HCT116 (cell line): Measurements from ENCODE around the gene SUDS3. TPM values are rescaled to one million over a fixed set of nuclear protein-coding genes. Genes with fewer than 3 reads are reported as not detected.

Experiments
- ATAC-seq: fragments of 200-7000 bp; cut with Tn5 transposase; 2 replicates; pipeline ENCODE4 v1.9.1; 2020; ENCODE audit warnings: mild to moderate bottlenecking, moderate library complexity
- BruUV-seq: library from RNA; stranded (reverse); fragments of 400-500 nt; replicated peaks from 2 replicates; lab custom pipeline; 2021; lab: Mats Ljungman, UMichigan
- CTCF ChIA-PET: fragments of 300-600 bp; sonication (Branson Sonifier 250); formaldehyde crosslinking; loops from one replicate; lab custom pipeline; 2021; ENCODE audit warnings: antibody characterized with exemption; lab: Charles Lee
- POLR2A ChIA-PET: fragments of 300-600, 350-600 bp; sonication (Branson Sonifier 250); formaldehyde crosslinking; loops from one replicate; lab custom pipeline; 2021; ENCODE audit warnings: antibody characterized with exemption; lab: Charles Lee
- RAD21 ChIA-PET, 2 experiments: fragments of 300-600 bp; sonication (Branson Sonifier 250); formaldehyde crosslinking; loops; one replicate each; lab custom pipeline; 2023; ENCODE audit warnings: low total read pairs in 2 of 2; ENCODE audit not compliant: uncharacterized antibody in 2 of 2, unreplicated experiment in 2 of 2, low non-redundant PET in 1 of 2; lab: Charles Lee
- DNase-seq: peaks from one replicate; pipeline ENCODE4 v3.0.0-alpha.2; 2010; ENCODE audit warnings: low read depth, low spot score
- H2AFZ ChIP-seq: fragments of 200-600 bp; shearing (Covaris generic), sonication (generic); 2 replicates; pipeline ENCODE4 v1.6.1; 2017; ENCODE audit warnings: low read depth, mixed run types, mixed read lengths, antibody characterized with exemption, low read length; ENCODE audit not compliant: poor library complexity, severe bottlenecking
- H3K27ac ChIP-seq: 2 replicates; pipeline ENCODE4 v1.5.1; 2012; ENCODE audit warnings: low read depth, low read length
- H3K27me3 ChIP-seq: fragments of 200-600 bp; sonication (generic); 2 replicates; pipeline ENCODE4 v1.6.1; 2016; ENCODE audit warnings: mixed run types, low read length, mixed read lengths; ENCODE audit not compliant: insufficient read depth
- H3K36me3 ChIP-seq, 2 experiments: fragments of 200-500 bp in 1 of 2; fragments of 200-600 bp in 1 of 2; sonication (Bioruptor generic) in 1 of 2; sonication (generic) in 1 of 2; 2 replicates each; pipeline versions ENCODE4 v1.5.1 to v1.6.1; 2014 to 2016; ENCODE audit warnings: low read length in 2 of 2, inconsistent platforms in 1 of 2, mixed read lengths in 1 of 2, mixed run types in 1 of 2; ENCODE audit not compliant: insufficient read depth in 2 of 2, control insufficient read depth in 1 of 2
- H3K4me1 ChIP-seq, 2 experiments: fragments of 200-600 bp in 1 of 2; sonication (generic) in 1 of 2; 2 replicates each; pipeline versions ENCODE4 v1.5.1 to v1.6.1; 2012 to 2017; ENCODE audit warnings: low read length in 2 of 2, inconsistent platforms in 1 of 2, mild to moderate bottlenecking in 1 of 2, mixed read lengths in 1 of 2, mixed run types in 1 of 2, moderate library complexity in 1 of 2; ENCODE audit not compliant: insufficient read depth in 2 of 2, control insufficient read depth in 1 of 2
- H3K4me2 ChIP-seq: fragments of 200-600 bp; sonication (generic); 2 replicates; pipeline ENCODE4 v1.6.1; 2017; ENCODE audit warnings: mixed run types, low read length, mixed read lengths
- H3K4me3 ChIP-seq, 2 experiments: fragments of 200-600 bp in 1 of 2; sonication (generic) in 1 of 2; replicated peaks in 1 of 2; 2 replicates each; pipeline ENCODE4 v1.5.1; 2011 to 2016; ENCODE audit warnings: low read length in 2 of 2, control low read depth in 1 of 2, low read depth in 1 of 2, mild to moderate bottlenecking in 1 of 2, mixed read lengths in 1 of 2, mixed run types in 1 of 2
- H3K79me2 ChIP-seq: fragments of 200-600 bp; sonication (generic); 2 replicates; pipeline ENCODE4 v1.6.1; 2017; ENCODE audit warnings: mild to moderate bottlenecking, mixed run types, low read length, moderate library complexity, mixed read lengths; ENCODE audit not compliant: insufficient read depth
- H3K9ac ChIP-seq: fragments of 200-600 bp; sonication (generic); 2 replicates; pipeline ENCODE4 v1.6.1; 2016; ENCODE audit warnings: low read length, mixed read lengths
- H3K9me2 ChIP-seq: fragments of 200-600 bp; sonication (generic), shearing (Covaris generic); 2 replicates; pipeline ENCODE4 v1.6.1; 2017; ENCODE audit warnings: mixed run types, mild to moderate bottlenecking, moderate library complexity; ENCODE audit not compliant: insufficient read depth
- H3K9me3 ChIP-seq, 2 experiments: fragments of 200-500 bp in 1 of 2; fragments of 200-600 bp in 1 of 2; sonication (Bioruptor generic) in 1 of 2; sonication (generic) in 1 of 2; 2 replicates each; pipeline ENCODE4 v1.6.1; 2014 to 2017; ENCODE audit warnings: low read length in 2 of 2, mixed read lengths in 2 of 2, inconsistent platforms in 1 of 2, low read depth in 1 of 2, mild to moderate bottlenecking in 1 of 2, mixed run types in 1 of 2, moderate library complexity in 1 of 2; ENCODE audit not compliant: control insufficient read depth in 1 of 2, insufficient read depth in 1 of 2
- H4K20me1 ChIP-seq: fragments of 200-600 bp; sonication (generic), shearing (Covaris generic); 2 replicates; pipeline ENCODE4 v1.6.1; 2017; ENCODE audit warnings: mixed run types, mild to moderate bottlenecking, moderate library complexity; ENCODE audit not compliant: insufficient read depth
- CBX3 ChIP-seq: IDR thresholded peaks from 2 replicates; pipeline ENCODE4 v1.6.1; 2012; ENCODE audit warnings: low read depth
- CEBPB ChIP-seq: IDR thresholded peaks from 2 replicates; pipeline ENCODE4 v1.6.1; 2012; ENCODE audit warnings: low read depth
- EGR1 ChIP-seq: IDR thresholded peaks from 2 replicates; pipeline ENCODE4 v1.6.1; 2012; ENCODE audit warnings: low read depth
- EZH2 ChIP-seq: fragments of 200-600 bp; sonication (generic); IDR thresholded peaks from 2 replicates; pipeline ENCODE4 v1.6.1; 2017; ENCODE audit warnings: antibody characterized with exemption, mixed run types
- EZH2phosphoT487 ChIP-seq: fragments of 200-600 bp; IDR thresholded peaks from 2 replicates; pipeline ENCODE4 v1.6.1; 2018; ENCODE audit warnings: antibody characterized with exemption, borderline replicate concordance
- FOSL1 ChIP-seq: IDR thresholded peaks from 2 replicates; pipeline ENCODE4 v1.6.1; 2012; ENCODE audit warnings: low read depth
- POLR2A ChIP-seq: IDR thresholded peaks from 2 replicates; pipeline ENCODE4 v1.7.0; 2011; ENCODE audit warnings: borderline replicate concordance; ENCODE audit not compliant: insufficient read depth, insufficient read length; ENCODE audit errors: extremely low read depth
- POLR2AphosphoS5 ChIP-seq: IDR thresholded peaks from 2 replicates; pipeline ENCODE4 v1.6.1; 2011; ENCODE audit warnings: mild to moderate bottlenecking, low read depth, low read length, moderate library complexity
- RAD21 ChIP-seq: IDR thresholded peaks from 2 replicates; pipeline ENCODE4 v1.6.1; 2012; ENCODE audit warnings: low read depth, mild to moderate bottlenecking
- SIN3A ChIP-seq: IDR thresholded peaks from 2 replicates; pipeline ENCODE4 v1.6.1; 2012; ENCODE audit warnings: low read depth
- SP1 ChIP-seq: IDR thresholded peaks from 2 replicates; pipeline ENCODE4 v1.6.1; 2012; ENCODE audit warnings: low read depth
- SRF ChIP-seq: IDR thresholded peaks from 2 replicates; pipeline ENCODE4 v1.6.1; 2012; ENCODE audit warnings: low read depth
- TCF7L2 ChIP-seq: IDR thresholded peaks from 2 replicates; pipeline ENCODE4 v1.7.0; 2011; ENCODE audit warnings: borderline replicate concordance, inconsistent platforms; ENCODE audit not compliant: insufficient read depth, insufficient read length; ENCODE audit errors: extremely low read depth
- YY1 ChIP-seq: IDR thresholded peaks from 2 replicates; pipeline ENCODE4 v1.6.1; 2011; ENCODE audit warnings: low read length, low read depth, moderate library complexity, mild to moderate bottlenecking; ENCODE audit not compliant: insufficient replicate concordance; ENCODE audit errors: extremely low read depth
- ZFX ChIP-seq: fragments of 450-650 bp; IDR thresholded peaks from 2 replicates; pipeline ENCODE4 v1.6.1; 2017
- intact Hi-C: fragments of 100-400 bp; cut with micrococcal nuclease; formaldehyde crosslinking; loops from 2 replicates; pipeline ENCODE4 v1.10.0; 2022
- total RNA-seq: library from RNA; stranded (reverse); gene quantifications from one replicate; pipeline ENCODE4 v1.2.1, GENCODE V29; 2021; ENCODE audit not compliant: unreplicated experiment
- TF ChIP-seq, protein P1 (sequence below), 3 experiments: fragments of 200-600 bp in 1 of 3; sonication (generic) in 1 of 3; IDR thresholded peaks in 2 of 3; conservative IDR thresholded peaks in 1 of 3; 2 replicates each; pipeline ENCODE4 v1.5.1; 2012 to 2017; ENCODE audit warnings: low read depth in 2 of 3, low read length in 2 of 3, antibody characterized with exemption in 1 of 3, borderline replicate concordance in 1 of 3, control low read depth in 1 of 3, mild to moderate bottlenecking in 1 of 3, mixed read lengths in 1 of 3, mixed run types in 1 of 3, moderate library complexity in 1 of 3; ENCODE audit not compliant: insufficient read depth in 1 of 3
- TF ChIP-seq, protein P2 (sequence below): IDR thresholded peaks from 2 replicates; pipeline ENCODE4 v1.6.1; 2012
- TF ChIP-seq, protein P3 (sequence below): IDR thresholded peaks from 2 replicates; pipeline ENCODE4 v1.6.1; 2011; ENCODE audit warnings: mild to moderate bottlenecking, low read length, moderate library complexity; ENCODE audit not compliant: insufficient replicate concordance; ENCODE audit errors: extremely low read depth
- TF ChIP-seq, protein P4 (sequence below): IDR thresholded peaks from 2 replicates; pipeline ENCODE4 v1.6.1; 2012

SUDS3 gene
- total RNA-seq, 1 experiment from 2014 or later = 32.3 TPM

DNA sequence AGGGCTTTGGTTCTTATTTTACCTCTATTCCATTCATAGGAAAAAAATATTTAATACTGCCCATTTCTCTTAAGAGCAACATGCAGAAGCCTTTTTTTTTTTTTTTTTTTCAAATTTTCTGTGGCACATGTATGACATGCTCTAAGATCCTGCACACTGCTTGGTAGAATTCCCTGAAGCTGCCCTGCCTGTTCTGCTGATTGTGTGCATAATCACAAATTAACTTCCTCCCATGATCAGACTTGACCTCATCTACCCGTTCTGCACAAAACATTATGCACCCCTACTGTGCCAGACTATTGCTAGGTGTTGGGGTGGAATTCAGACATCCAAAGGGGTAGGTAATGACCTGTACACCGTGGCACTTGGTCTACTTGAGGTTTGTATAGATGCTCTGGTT, 22.2 kb downstream of the SUDS3 start:
- ChIA-PET CTCF (no interaction called here), POLR2A (no interaction called here), RAD21 (no interaction called here)
- H3K27me3 ChIP-seq = no peaks in the 10 kb centered on the region
- intact Hi-C loops = no loop called here
- BruUV-seq = no TSS peak
- no peaks in the 10 kb centered on the region for H3K79me2 ChIP-seq
- no peak overlapping the region for H3K27ac ChIP-seq
- TF ChIP-seq, protein P1, sequence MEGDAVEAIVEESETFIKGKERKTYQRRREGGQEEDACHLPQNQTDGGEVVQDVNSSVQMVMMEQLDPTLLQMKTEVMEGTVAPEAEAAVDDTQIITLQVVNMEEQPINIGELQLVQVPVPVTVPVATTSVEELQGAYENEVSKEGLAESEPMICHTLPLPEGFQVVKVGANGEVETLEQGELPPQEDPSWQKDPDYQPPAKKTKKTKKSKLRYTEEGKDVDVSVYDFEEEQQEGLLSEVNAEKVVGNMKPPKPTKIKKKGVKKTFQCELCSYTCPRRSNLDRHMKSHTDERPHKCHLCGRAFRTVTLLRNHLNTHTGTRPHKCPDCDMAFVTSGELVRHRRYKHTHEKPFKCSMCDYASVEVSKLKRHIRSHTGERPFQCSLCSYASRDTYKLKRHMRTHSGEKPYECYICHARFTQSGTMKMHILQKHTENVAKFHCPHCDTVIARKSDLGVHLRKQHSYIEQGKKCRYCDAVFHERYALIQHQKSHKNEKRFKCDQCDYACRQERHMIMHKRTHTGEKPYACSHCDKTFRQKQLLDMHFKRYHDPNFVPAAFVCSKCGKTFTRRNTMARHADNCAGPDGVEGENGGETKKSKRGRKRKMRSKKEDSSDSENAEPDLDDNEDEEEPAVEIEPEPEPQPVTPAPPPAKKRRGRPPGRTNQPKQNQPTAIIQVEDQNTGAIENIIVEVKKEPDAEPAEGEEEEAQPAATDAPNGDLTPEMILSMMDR (IDR thresholded peaks at IDR 0.05 in 2 of 3, conservative IDR thresholded peaks at IDR 0.05 in 1 of 3; ENCODE audit: borderline replicate concordance in 1 of 3, insufficient read depth in 1 of 3, low read depth in 2 of 3, low read length in 2 of 3) = no peak
- no peak for TF ChIP-seq POLR2A
- TF ChIP-seq TCF7L2 = no peak
- TF ChIP-seq YY1 = no peak
- TF ChIP-seq EZH2 = no peak
- no peak overlapping the region for H2AFZ ChIP-seq
- H3K9me2 ChIP-seq = no peaks in the 10 kb centered on the region
- no peak overlapping the region for H3K4me3 ChIP-seq
- ATAC-seq = no peak
- no peak overlapping the region for H3K9ac ChIP-seq
- no peaks in the 10 kb centered on the region for H3K9me3 ChIP-seq
- no peak for DNase-seq
- H4K20me1 ChIP-seq = no peaks in the 10 kb centered on the region
- peaks cover 8 to 17% of the 10 kb centered on the region in 2 experiments; a peak in 3 of 4 replicates for H3K36me3 ChIP-seq
- H3K4me1 ChIP-seq = no peaks in the 10 kb centered on the region
- no peak overlapping the region for H3K4me2 ChIP-seq

DNA sequence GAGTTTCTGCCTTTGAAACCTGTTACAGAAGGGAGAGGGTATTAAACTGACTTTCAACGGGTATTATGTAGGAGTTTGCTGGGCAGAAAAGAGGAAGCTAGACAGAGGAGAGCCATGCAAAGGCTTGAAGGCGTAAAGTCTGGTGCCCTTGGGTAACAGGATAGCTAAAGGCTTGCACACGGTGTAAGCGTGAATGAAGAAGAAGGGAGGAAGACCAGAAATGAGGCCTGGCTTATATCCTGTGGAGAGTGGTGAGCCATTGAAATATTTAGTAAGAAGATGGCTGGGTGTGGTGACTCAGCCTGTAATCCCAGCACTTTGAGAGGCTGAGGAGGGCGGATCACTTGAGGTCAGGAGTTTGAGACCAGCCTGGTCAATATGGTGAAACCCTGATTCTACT, 22.6 kb downstream of the SUDS3 start:
- CTCF ChIA-PET = no interaction called here
- no peak for TF ChIP-seq SIN3A
- no peak for TF ChIP-seq SP1
- no peak for TF ChIP-seq RAD21
- no peak for TF ChIP-seq FOSL1
- TF ChIP-seq, protein P2, sequence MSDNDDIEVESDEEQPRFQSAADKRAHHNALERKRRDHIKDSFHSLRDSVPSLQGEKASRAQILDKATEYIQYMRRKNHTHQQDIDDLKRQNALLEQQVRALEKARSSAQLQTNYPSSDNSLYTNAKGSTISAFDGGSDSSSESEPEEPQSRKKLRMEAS = no peak
- no peak for TF ChIP-seq POLR2AphosphoS5
- TF ChIP-seq, protein P3, sequence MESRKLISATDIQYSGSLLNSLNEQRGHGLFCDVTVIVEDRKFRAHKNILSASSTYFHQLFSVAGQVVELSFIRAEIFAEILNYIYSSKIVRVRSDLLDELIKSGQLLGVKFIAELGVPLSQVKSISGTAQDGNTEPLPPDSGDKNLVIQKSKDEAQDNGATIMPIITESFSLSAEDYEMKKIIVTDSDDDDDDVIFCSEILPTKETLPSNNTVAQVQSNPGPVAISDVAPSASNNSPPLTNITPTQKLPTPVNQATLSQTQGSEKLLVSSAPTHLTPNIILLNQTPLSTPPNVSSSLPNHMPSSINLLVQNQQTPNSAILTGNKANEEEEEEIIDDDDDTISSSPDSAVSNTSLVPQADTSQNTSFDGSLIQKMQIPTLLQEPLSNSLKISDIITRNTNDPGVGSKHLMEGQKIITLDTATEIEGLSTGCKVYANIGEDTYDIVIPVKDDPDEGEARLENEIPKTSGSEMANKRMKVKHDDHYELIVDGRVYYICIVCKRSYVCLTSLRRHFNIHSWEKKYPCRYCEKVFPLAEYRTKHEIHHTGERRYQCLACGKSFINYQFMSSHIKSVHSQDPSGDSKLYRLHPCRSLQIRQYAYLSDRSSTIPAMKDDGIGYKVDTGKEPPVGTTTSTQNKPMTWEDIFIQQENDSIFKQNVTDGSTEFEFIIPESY = no peak
- TF ChIP-seq CBX3 = no peak
- no peak for TF ChIP-seq POLR2A
- TF ChIP-seq EGR1 = no peak
- no peak for TF ChIP-seq CEBPB
- TF ChIP-seq, protein P4, sequence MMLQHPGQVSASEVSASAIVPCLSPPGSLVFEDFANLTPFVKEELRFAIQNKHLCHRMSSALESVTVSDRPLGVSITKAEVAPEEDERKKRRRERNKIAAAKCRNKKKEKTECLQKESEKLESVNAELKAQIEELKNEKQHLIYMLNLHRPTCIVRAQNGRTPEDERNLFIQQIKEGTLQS = no peak
- TF ChIP-seq ZFX = no peak
- no peak for TF ChIP-seq EZH2phosphoT487
- TF ChIP-seq SRF = no peak

More for the DNA sequence above, 22.6 kb downstream of the SUDS3 start:
- ChIA-PET RAD21 (no interaction called here), POLR2A (no interaction called here)
- intact Hi-C loops = no loop called here
- Histone ChIP-seq H3K27me3 (no peaks in the 10 kb centered on the region), H3K4me3 (no peak overlapping the region), H3K9ac (no peak overlapping the region), H2AFZ (no peak overlapping the region), H4K20me1 (no peaks in the 10 kb centered on the region), H3K4me1 (no peaks in the 10 kb centered on the region), H3K4me2 (no peak overlapping the region), H3K9me3 (no peaks in the 10 kb centered on the region), H3K36me3 (peaks cover 7 to 17% of the 10 kb centered on the region in 2 experiments; a peak in 3 of 4 replicates), H3K27ac (no peak overlapping the region), H3K9me2 (no peaks in the 10 kb centered on the region), H3K79me2 (no peaks in the 10 kb centered on the region)
- DNase-seq = no peak
- no peak for ATAC-seq
- no TSS peak for BruUV-seq
